NB4 (cell line): ENCODE results near the gene CCDC127.

Experiments
- DNase-seq: peaks from one replicate; pipeline ENCODE4 v3.0.0; 2010; ENCODE audit warnings: low read depth
- H3K4me3 ChIP-seq: one replicate; pipeline ENCODE4 v1.5.1; 2011; ENCODE audit warnings: mild to moderate bottlenecking, low read depth, low read length, moderate library complexity
- MYC ChIP-seq: IDR thresholded peaks from 2 replicates; pipeline ENCODE4 v1.6.1; 2011; ENCODE audit warnings: low read depth, low read length
- POLR2A ChIP-seq: IDR thresholded peaks from 2 replicates; pipeline ENCODE4 v1.6.1; 2011; ENCODE audit warnings: mild to moderate bottlenecking; ENCODE audit not compliant: insufficient read length; ENCODE audit errors: extremely low read depth
- TF ChIP-seq, protein P1 (sequence below): IDR thresholded peaks from one replicate; pipeline ENCODE4 v1.5.1; 2012; ENCODE audit warnings: low read depth, low read length
- TF ChIP-seq, protein P2 (sequence below): IDR thresholded peaks from 2 replicates; pipeline ENCODE4 v1.6.1; 2011; ENCODE audit warnings: low read depth, low read length

Gene CCDC127

DNA sequence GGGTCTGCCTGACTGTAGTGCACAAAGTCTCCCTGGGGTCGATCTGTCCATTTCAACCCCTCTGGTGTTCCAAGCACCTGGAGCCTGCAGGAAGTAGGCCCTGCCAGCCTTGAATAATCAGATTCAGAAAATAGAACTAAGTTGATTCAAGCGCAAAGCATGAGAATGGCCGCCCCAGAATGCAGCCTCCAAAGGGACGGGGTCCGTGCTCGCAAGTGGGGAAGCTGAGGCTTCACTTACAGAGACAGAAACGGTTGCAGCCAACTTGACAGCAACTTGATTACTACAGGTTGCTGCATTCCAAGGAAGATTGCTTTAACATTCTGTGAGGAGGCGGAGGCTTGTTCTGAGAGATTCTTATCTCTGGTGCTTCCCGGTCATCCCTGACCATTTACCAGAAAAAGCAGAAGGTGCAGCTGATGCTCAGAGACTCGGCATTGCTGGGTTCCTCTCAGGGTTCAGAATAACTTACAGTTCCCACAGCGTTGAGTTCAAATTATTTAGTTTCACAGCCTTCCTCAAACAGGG is 41.6 kb downstream of the CCDC127 start:
- TF ChIP-seq POLR2A = no peak
- TF ChIP-seq, protein P1, sequence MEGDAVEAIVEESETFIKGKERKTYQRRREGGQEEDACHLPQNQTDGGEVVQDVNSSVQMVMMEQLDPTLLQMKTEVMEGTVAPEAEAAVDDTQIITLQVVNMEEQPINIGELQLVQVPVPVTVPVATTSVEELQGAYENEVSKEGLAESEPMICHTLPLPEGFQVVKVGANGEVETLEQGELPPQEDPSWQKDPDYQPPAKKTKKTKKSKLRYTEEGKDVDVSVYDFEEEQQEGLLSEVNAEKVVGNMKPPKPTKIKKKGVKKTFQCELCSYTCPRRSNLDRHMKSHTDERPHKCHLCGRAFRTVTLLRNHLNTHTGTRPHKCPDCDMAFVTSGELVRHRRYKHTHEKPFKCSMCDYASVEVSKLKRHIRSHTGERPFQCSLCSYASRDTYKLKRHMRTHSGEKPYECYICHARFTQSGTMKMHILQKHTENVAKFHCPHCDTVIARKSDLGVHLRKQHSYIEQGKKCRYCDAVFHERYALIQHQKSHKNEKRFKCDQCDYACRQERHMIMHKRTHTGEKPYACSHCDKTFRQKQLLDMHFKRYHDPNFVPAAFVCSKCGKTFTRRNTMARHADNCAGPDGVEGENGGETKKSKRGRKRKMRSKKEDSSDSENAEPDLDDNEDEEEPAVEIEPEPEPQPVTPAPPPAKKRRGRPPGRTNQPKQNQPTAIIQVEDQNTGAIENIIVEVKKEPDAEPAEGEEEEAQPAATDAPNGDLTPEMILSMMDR = no peak
- no peak overlapping the region for H3K4me3 ChIP-seq
- DNase-seq = no peak

DNA sequence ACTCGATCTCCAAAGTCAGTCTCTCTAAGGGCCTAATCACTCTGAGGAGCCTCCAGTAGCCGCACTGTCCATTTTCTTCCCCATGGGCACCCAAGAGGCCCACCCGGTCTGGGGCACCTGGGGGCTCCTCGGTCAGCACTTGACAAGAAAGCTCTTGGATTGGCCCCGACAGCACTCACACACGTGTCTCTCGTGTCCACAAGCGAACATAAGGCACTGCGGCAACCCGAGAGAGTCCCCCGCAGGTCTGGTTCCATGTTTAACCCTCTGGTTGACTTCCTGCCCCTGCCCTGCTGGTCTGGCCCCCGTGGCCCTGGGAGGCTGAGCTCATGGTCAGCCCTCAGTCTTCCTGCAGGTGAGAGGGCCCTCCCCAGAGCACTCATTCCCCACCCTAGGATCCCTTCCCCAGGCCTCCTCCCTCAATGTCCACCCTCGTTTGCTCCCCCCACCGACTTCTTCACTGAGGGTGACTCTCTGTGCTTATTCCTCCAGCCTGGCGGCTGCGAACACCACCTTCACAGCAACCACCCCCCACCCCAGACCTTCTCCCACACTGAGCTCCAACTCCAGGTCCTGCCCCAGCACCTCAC is 43.0 kb downstream of the CCDC127 start:
- no peak overlapping the region for H3K4me3 ChIP-seq
- no peak for DNase-seq
- TF ChIP-seq, protein P2, sequence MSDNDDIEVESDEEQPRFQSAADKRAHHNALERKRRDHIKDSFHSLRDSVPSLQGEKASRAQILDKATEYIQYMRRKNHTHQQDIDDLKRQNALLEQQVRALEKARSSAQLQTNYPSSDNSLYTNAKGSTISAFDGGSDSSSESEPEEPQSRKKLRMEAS = no peak
- TF ChIP-seq, protein P1 = no peak

- TF ChIP-seq, protein P1 = no peak
- TF ChIP-seq MYC (no peak), POLR2A (no peak)
- TF ChIP-seq, protein P2 = no peak
- no peak overlapping the region for H3K4me3 ChIP-seq
- no peak for DNase-seq
These were observed 43.7 kb downstream of the CCDC127 start for GRCh38 chr5:174291-174600.

- TF ChIP-seq MYC = no peak
- TF ChIP-seq POLR2A = no peak
- TF ChIP-seq, protein P1 = no peak
- TF ChIP-seq, protein P2 = no peak
- no peak overlapping the region for H3K4me3 ChIP-seq
- DNase-seq = no peak
These were observed 44.3 kb downstream of the CCDC127 start for GRCh38 chr5:173392-174290.

- TF ChIP-seq POLR2A (no peak), MYC (no peak)
- TF ChIP-seq, protein P1 = no peak
- TF ChIP-seq, protein P2 = no peak
- no peak overlapping the region for H3K4me3 ChIP-seq
- DNase-seq = no peak
These were observed 45.1 kb downstream of the CCDC127 start for GRCh38 chr5:172841-173251.
